ENCODE results near the gene KCNB1.

GRCh38 chr20:49475292-49476015 lies 7.0 kb downstream of the KCNB1 start:
- TF ChIP-seq CTCF (IDR thresholded peaks at IDR 0.05) (no peak), EZH2 (IDR thresholded peaks at IDR 0.05; ENCODE audit: borderline replicate concordance, insufficient read depth, low read depth, low read length, poor library complexity, severe bottlenecking) (no peak)

Data from B cell (primary cell).